ENCODE measurements around the gene PRR7. TPM values are rescaled to one million over a fixed set of nuclear protein-coding genes. Genes with fewer than 3 reads are reported as not detected.

PRR7 gene
- total and polyA plus RNA-seq, 5 donors, result 0.27 to 0.45 (median 0.34) TPM; not detected in 1

- WGBS, result under 1% methylated on average over 76 of the region's 76 CpGs
- peak; percentile 68 to 69 for ATAC-seq
- intact Hi-C loops (cut with DNase I), result loop anchor here in 3 of 4 donors (2.0 to 5.0 kb wide), 2 partner anchors 41 to 53 kb away; partner anchors contain the start of gene PDLIM7 (in 2 of the 3)
These were observed 9.3 kb downstream of the PRR7 start for GRCh38 chr5:177455661-177456590.

GRCh38 chr5:177456591-177456964 is 10.0 kb downstream of the PRR7 start:
- Histone ChIP-seq H3K4me1 (ENCODE audit: control insufficient read depth, insufficient read depth, low read length) (no peaks in the 10 kb centered on the region), H3K27ac (ENCODE audit: low read length) (peak overlapping the region; percentile 7), H3K27me3 (ENCODE audit: control insufficient read depth, insufficient read depth) (no peaks in the 10 kb centered on the region), H3K4me3 (ENCODE audit: low read length) (no peak overlapping the region), H3K9me3 (ENCODE audit: control insufficient read depth, low read length) (no peaks in the 10 kb centered on the region)
- ATAC-seq, result no peak
- WGBS, result 26% methylated on average over 12 of the region's 12 CpGs
- peak in 2 of 3 donors; percentile 47 to 75 for DNase-seq
- intact Hi-C loops (cut with DNase I), result loop anchor here in 2 of 4 donors (5.0 kb wide), 1 partner anchor 41 kb away; the partner anchor contains the start of gene PDLIM7 (in 2 of the 2)

More at GRCh38 chr5:177455661-177456590, 9.3 kb downstream of the PRR7 start:
- Histone ChIP-seq H3K27me3 (ENCODE audit: control insufficient read depth, insufficient read depth) (no peaks in the 10 kb centered on the region), H3K27ac (ENCODE audit: low read length) (peak overlapping the region; percentile 14), H3K9me3 (ENCODE audit: control insufficient read depth, low read length) (no peaks in the 10 kb centered on the region), H3K4me1 (ENCODE audit: control insufficient read depth, insufficient read depth, low read length) (no peaks in the 10 kb centered on the region), H3K4me3 (ENCODE audit: low read length) (peak overlapping the region; percentile 54)
- DNase-seq, result peak; percentile 93 to 98 (median 97)

GRCh38 chr5:177456976-177457851 is 10.6 kb downstream of the PRR7 start:
- Histone ChIP-seq H3K27me3 (ENCODE audit: control insufficient read depth, insufficient read depth) (no peaks in the 10 kb centered on the region), H3K9me3 (ENCODE audit: control insufficient read depth, low read length) (no peaks in the 10 kb centered on the region), H3K4me3 (ENCODE audit: low read length) (no peak overlapping the region), H3K27ac (ENCODE audit: low read length) (no peak overlapping the region), H3K4me1 (ENCODE audit: control insufficient read depth, insufficient read depth, low read length) (no peaks in the 10 kb centered on the region)
- DNase-seq (peak; percentile 90 to 91 (median 90)), ATAC-seq (peak; percentile 57 to 65)
- WGBS, result 67% methylated on average over 24 of the region's 24 CpGs
- intact Hi-C loops (cut with DNase I), result loop anchor here in 2 of 4 donors (5.0 kb wide), 1 partner anchor 40 kb away; the partner anchor contains the start of gene PDLIM7 (in 2 of the 2)

- intact Hi-C loops (cut with DNase I), result loop anchor here in 2 of 4 donors (5.0 kb wide), 1 partner anchor 39 kb away; the partner anchor contains the start of gene PDLIM7 (in 2 of the 2)
These were observed 11.5 kb downstream of the PRR7 start for GRCh38 chr5:177457852-177458681.

GRCh38 chr5:177458912-177459350 is 12.3 kb downstream of the PRR7 start:
- 84% methylated on average over 14 of the region's 14 CpGs for whole genome bisulfite sequencing
- ATAC-seq (no peak), DNase-seq (peak in 1 of 3 donors; percentile 55)
- Histone ChIP-seq H3K4me3 (ENCODE audit: low read length) (no peak overlapping the region), H3K4me1 (ENCODE audit: control insufficient read depth, insufficient read depth, low read length) (no peaks in the 10 kb centered on the region), H3K27me3 (ENCODE audit: control insufficient read depth, insufficient read depth) (no peaks in the 10 kb centered on the region), H3K9me3 (ENCODE audit: control insufficient read depth, low read length) (no peaks in the 10 kb centered on the region), H3K27ac (ENCODE audit: low read length) (no peak overlapping the region)
- intact Hi-C loops (cut with DNase I), result loop anchor here in 2 of 4 donors (5.0 kb wide), 1 partner anchor 38 kb away; the partner anchor contains the start of gene PDLIM7 (in 2 of the 2)

More at GRCh38 chr5:177457852-177458681, 11.5 kb downstream of the PRR7 start:
- Histone ChIP-seq H3K4me3 (ENCODE audit: low read length) (no peak overlapping the region), H3K4me1 (ENCODE audit: control insufficient read depth, insufficient read depth, low read length) (no peaks in the 10 kb centered on the region), H3K27me3 (ENCODE audit: control insufficient read depth, insufficient read depth) (no peaks in the 10 kb centered on the region), H3K9me3 (ENCODE audit: control insufficient read depth, low read length) (no peaks in the 10 kb centered on the region), H3K27ac (ENCODE audit: low read length) (no peak overlapping the region)
- no peak for ATAC-seq
- 83% methylated on average over 20 of the region's 20 CpGs for whole genome bisulfite sequencing
- DNase-seq, result peak in 2 of 3 donors; percentile 43 to 62

- no peak overlapping the region for H3K27ac ChIP-seq (ENCODE audit: low read length)
- ATAC-seq, result no peak
- no peaks in the 10 kb centered on the region for H3K9me3 ChIP-seq (ENCODE audit: control insufficient read depth, low read length)
- no peak overlapping the region for H3K4me3 ChIP-seq (ENCODE audit: low read length)
- H3K4me1 ChIP-seq (ENCODE audit: control insufficient read depth, insufficient read depth, low read length), result no peaks in the 10 kb centered on the region
- intact Hi-C loops (cut with DNase I), result loop anchor here in 2 of 4 donors (5.0 kb wide), 1 partner anchor 38 kb away; the partner anchor contains the start of gene PDLIM7 (in 2 of the 2)
- 91% methylated on average over 11 of the region's 11 CpGs for WGBS
- H3K27me3 ChIP-seq (ENCODE audit: control insufficient read depth, insufficient read depth), result no peaks in the 10 kb centered on the region
- no peak for DNase-seq
These were observed 12.7 kb downstream of the PRR7 start for GRCh38 chr5:177459357-177459756.

GRCh38 chr5:177459819-177460628 is 13.4 kb downstream of the PRR7 start:
- H3K27me3 ChIP-seq (ENCODE audit: control insufficient read depth, insufficient read depth), result no peaks in the 10 kb centered on the region
- H3K4me1 ChIP-seq (ENCODE audit: control insufficient read depth, insufficient read depth, low read length), result no peaks in the 10 kb centered on the region
- ATAC-seq (no peak), DNase-seq (no peak)
- H3K4me3 ChIP-seq (ENCODE audit: low read length), result no peak overlapping the region
- intact Hi-C loops (cut with DNase I), result loop anchor here in 2 of 4 donors (5.0 kb wide), 1 partner anchor 37 kb away; the partner anchor contains the start of gene PDLIM7 (in 2 of the 2)
- no peak overlapping the region for H3K27ac ChIP-seq (ENCODE audit: low read length)
- WGBS, result 95% methylated on average over 28 of the region's 28 CpGs
- H3K9me3 ChIP-seq (ENCODE audit: control insufficient read depth, low read length), result no peaks in the 10 kb centered on the region

GRCh38 chr5:177462021-177462670 is 15.5 kb downstream of the PRR7 start:
- Histone ChIP-seq H3K9me3 (ENCODE audit: control insufficient read depth, low read length) (no peaks in the 10 kb centered on the region), H3K27ac (ENCODE audit: low read length) (peak overlapping the region; percentile 73), H3K4me1 (ENCODE audit: control insufficient read depth, insufficient read depth, low read length) (no peaks in the 10 kb centered on the region), H3K4me3 (ENCODE audit: low read length) (no peak overlapping the region), H3K27me3 (ENCODE audit: control insufficient read depth, insufficient read depth) (no peaks in the 10 kb centered on the region)
- intact Hi-C loops (cut with DNase I), result no loop called here
- WGBS, result 65% methylated on average over 27 of the region's 27 CpGs
- DNase-seq, result peak; percentile 69 to 76 (median 75)
- ATAC-seq, result peak; percentile 15 to 77

GRCh38 chr5:177465044-177465443 is 18.4 kb downstream of the PRR7 start:
- Histone ChIP-seq H3K4me1 (ENCODE audit: control insufficient read depth, insufficient read depth, low read length) (no peaks in the 10 kb centered on the region), H3K9me3 (ENCODE audit: control insufficient read depth, low read length) (no peaks in the 10 kb centered on the region), H3K27ac (ENCODE audit: low read length) (no peak overlapping the region), H3K27me3 (ENCODE audit: control insufficient read depth, insufficient read depth) (no peaks in the 10 kb centered on the region), H3K4me3 (ENCODE audit: low read length) (no peak overlapping the region)
- ATAC-seq, result no peak
- intact Hi-C loops (cut with DNase I), result no loop called here
- over 99% methylated on average over 11 of the region's 11 CpGs for WGBS
- DNase-seq, result no peak

Measured in right cardiac atrium (tissue), 5 donors.